Activated naive CD8-positive, alpha-beta T cell treated with anti-CD3 and anti-CD28 coated beads, Interleukin-2, amount 10 ng/mL, durations not matched to agents 7 days and 5 days (primary cell): Measurements from ENCODE around the gene KDM4C. TPM values are rescaled to one million over a fixed set of nuclear protein-coding genes. Genes with fewer than 3 reads are reported as not detected.
A peak's percentile ranks its signal among the peaks of the same experiment; 100 is the strongest.
"Not testable (repeated sequence)": the region's sequence is repeated elsewhere in the genome, so short reads cannot be mapped to it uniquely, and the experiment has no call there.

Experiments used
- ATAC-seq: fragments of 150-1000 bp; cut with Tn5 transposase; one replicate; pipeline ENCODE4 v1.10.0; 2021; ENCODE audit warnings: low read depth, moderate library complexity
- POLR2A ChIA-PET: fragments of 350-600 bp; sonication (Branson Sonifier 250); formaldehyde crosslinking; loops from one replicate; lab custom pipeline; 2021; ENCODE audit warnings: antibody characterized with exemption; lab: Charles Lee
- DNase-seq: peaks from one replicate; pipeline ENCODE4 v3.0.0; 2021
- H3K27ac Mint-ChIP-seq: one replicate; pipeline ENCODE4 v1.8.0; 2022; ENCODE audit warnings: mild to moderate bottlenecking, mixed read lengths
- H3K27me3 Mint-ChIP-seq: one replicate; pipeline ENCODE4 v1.8.0; 2022; ENCODE audit warnings: mild to moderate bottlenecking, moderate library complexity, mixed read lengths
- H3K36me3 Mint-ChIP-seq: one replicate; pipeline ENCODE4 v1.8.0; 2021; ENCODE audit warnings: mild to moderate bottlenecking, mixed read lengths
- H3K4me1 Mint-ChIP-seq: one replicate; pipeline ENCODE4 v1.8.0; 2021; ENCODE audit warnings: mixed read lengths
- H3K4me3 Mint-ChIP-seq: one replicate; pipeline ENCODE4 v1.8.0; 2022; ENCODE audit warnings: mild to moderate bottlenecking, moderate library complexity, mixed read lengths
- H3K9me3 Mint-ChIP-seq: one replicate; pipeline ENCODE4 v1.8.0; 2021; ENCODE audit warnings: mixed read lengths
- total RNA-seq, 2 experiments: library from RNA; stranded (reverse); gene quantifications; one replicate each; pipeline ENCODE4 v1.2.3, GENCODE V29; 2021

The KDM4C gene
- total RNA-seq, 2 experiments from 2014 or later = 75.2 to 77.1 TPM

GRCh38 chr9:6766606-6767005 is 8.8 kb downstream of the KDM4C start:
- DNase-seq (no peak), ATAC-seq (no peak)
- POLR2A ChIA-PET = no interaction called here
- Mint-ChIP-seq H3K9me3 (peaks cover 6% of the 10 kb centered on the region), H3K27me3 (no peaks in the 10 kb centered on the region), H3K27ac (no peak overlapping the region), H3K36me3 (peaks cover 18% of the 10 kb centered on the region), H3K4me1 (peaks cover 32% of the 10 kb centered on the region), H3K4me3 (no peak overlapping the region)

- not testable (repeated sequence) for H3K27me3 Mint-ChIP-seq, DNase-seq, ATAC-seq, H3K9me3 Mint-ChIP-seq, H3K27ac Mint-ChIP-seq, H3K4me3 Mint-ChIP-seq, H3K36me3 Mint-ChIP-seq
- POLR2A ChIA-PET = interaction anchor here (0.9 kb wide), 1 partner anchor 12 kb away, joined by 3 read pairs; no protein-coding TSS in a partner anchor
- H3K4me1 Mint-ChIP-seq = peaks cover 24% of the 10 kb centered on the region
Observed at GRCh38 chr9:6768587-6768986, 10.8 kb downstream of the KDM4C start.

DNA sequence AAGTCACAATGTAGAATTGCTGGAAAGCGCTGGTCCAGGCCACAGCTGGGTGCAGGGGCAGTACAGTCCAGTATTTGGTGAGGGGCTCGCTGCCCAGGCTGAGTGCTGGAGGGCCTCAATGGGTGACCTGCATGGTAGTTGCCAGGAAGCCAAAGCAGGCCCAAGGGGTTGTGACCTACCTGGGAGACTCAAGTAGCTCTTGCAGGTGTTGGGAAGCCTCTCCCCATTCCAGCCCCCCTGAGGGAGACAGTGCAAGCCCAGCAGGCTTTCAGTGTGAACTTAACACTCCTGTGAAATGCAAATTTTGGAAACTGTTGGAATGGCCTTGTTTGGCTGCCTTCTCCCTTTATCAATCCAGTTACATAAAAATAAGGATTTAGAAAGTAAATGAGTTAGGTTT is 13.9 kb downstream of the KDM4C start:
- peaks cover 1% of the 10 kb centered on the region for H3K9me3 Mint-ChIP-seq
- no peaks in the 10 kb centered on the region for H3K27me3 Mint-ChIP-seq
- POLR2A ChIA-PET = no interaction called here
- ATAC-seq (no peak), DNase-seq (no peak)
- no peak overlapping the region for H3K27ac Mint-ChIP-seq
- H3K36me3 Mint-ChIP-seq = peaks cover 8% of the 10 kb centered on the region
- no peak overlapping the region for H3K4me3 Mint-ChIP-seq
- H3K4me1 Mint-ChIP-seq = peaks cover 7% of the 10 kb centered on the region

DNA sequence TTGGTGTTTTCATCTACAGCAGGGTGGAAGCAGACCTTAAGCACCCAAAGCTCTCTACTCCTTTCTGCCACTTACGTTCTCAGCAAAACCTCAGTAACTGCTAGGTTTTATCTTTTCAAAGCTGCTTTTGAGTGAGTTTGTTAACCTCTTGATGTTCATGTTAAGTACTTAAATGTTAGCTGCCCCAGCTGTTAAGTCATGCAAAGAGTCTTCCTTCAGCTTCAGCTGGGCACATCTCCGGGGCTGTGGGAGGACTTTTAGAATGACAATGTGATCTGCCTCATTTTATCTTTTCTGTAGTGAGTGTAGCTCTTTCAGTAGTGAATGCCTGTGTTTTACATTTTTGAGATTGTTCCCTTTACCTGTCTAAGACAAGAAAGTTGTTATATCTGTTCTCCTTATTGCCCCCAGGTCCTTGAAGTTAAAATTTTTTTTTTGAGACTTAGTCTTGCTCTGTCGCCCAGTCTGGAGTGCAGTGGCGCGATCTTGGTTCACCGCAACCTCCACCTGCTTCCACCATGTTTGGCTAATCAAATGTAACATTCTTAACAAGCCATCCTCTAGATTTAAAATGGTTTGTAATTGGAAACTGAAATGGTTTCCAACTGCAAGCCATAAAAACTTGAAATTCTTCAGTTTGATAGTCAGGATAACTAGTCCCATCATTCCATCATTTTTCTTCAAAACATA is 19.6 kb downstream of the KDM4C start:
- H3K4me1 Mint-ChIP-seq = peaks cover 22% of the 10 kb centered on the region

DNA sequence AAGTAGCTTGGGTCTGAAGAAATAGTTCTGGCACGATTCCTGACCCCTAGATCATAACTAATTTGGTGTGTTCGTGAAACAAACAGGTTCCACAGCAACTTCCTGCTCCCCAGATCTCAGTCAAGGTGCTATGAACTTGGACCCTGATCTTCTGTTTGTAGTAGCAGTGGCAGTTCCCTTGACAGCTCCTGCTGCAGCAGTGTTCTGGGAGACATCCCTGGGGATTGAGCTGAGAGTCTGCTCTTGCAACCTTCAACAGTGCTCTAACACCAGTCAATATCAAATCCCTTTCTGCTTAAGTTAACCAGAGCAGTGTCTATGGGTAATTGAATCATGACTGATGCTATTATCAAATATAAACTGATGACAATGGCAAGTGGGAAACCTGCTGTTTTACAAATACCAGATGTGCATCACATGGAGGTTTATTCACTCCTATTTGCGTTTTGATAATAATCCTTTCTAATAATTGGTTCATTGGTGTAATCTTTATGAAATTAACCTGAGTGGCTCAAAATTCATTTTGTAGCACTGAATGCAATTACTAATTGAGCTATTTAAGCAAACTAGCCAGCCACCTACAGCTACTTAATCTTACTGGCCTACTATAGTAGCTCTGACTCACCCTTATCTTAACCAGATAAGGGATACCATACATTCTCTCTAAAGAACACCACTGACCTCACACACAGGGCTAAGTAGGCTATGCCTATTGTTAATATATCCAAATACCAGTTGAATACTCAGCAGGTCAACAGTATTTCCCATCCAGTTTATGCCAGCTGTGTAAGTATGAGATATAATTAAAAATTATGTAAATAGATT is 21.9 kb downstream of the KDM4C start:
- POLR2A ChIA-PET = no interaction called here
- no peak overlapping the region for H3K4me3 Mint-ChIP-seq
- H3K4me1 Mint-ChIP-seq = peaks cover 39% of the 10 kb centered on the region
- H3K27me3 Mint-ChIP-seq = no peaks in the 10 kb centered on the region
- ATAC-seq (no peak), DNase-seq (no peak)
- H3K9me3 Mint-ChIP-seq = peaks cover 1% of the 10 kb centered on the region
- H3K27ac Mint-ChIP-seq = no peak overlapping the region
- peaks cover 19% of the 10 kb centered on the region for H3K36me3 Mint-ChIP-seq

More for the DNA sequence above, 19.6 kb downstream of the KDM4C start:
- POLR2A ChIA-PET = interaction anchor here (0.6 to 1.5 kb wide), 3 partner anchors 19 to 365 kb away, joined by 4 to 8 read pairs (median 6); partner anchors contain the start of gene KDM4C
- H3K27me3 Mint-ChIP-seq = no peaks in the 10 kb centered on the region
- DNase-seq (no peak), ATAC-seq (peak; percentile 33)
- H3K27ac Mint-ChIP-seq = peak overlapping the region; percentile 49
- H3K9me3 Mint-ChIP-seq = peaks cover 1% of the 10 kb centered on the region
- H3K4me3 Mint-ChIP-seq = peak overlapping the region; percentile 33
- H3K36me3 Mint-ChIP-seq = peaks cover 20% of the 10 kb centered on the region

DNA sequence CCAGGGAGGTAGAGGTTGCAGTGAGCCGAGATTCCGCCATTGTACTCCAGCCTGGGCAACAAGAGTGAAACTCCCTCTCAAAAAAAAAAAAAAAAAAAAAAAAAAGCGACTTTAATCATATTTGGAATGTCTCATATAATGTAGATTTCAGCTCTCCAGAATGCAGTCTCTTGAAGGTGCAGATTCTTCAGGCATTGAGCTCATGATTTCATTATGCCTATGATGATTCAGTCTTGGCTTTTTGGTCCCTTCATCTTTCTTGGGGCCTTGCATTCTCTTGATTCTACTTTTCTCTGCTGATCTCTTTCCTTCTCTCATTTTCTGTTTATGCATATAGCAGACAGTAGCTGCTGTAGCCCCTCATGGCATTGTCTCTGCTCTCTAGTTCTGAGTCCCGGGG is 22.9 kb downstream of the KDM4C start:
- Mint-ChIP-seq H3K27me3 (no peaks in the 10 kb centered on the region), H3K4me3 (no peak overlapping the region), H3K4me1 (peaks cover 36% of the 10 kb centered on the region), H3K36me3 (peaks cover 13% of the 10 kb centered on the region), H3K9me3 (no peaks in the 10 kb centered on the region), H3K27ac (no peak overlapping the region)
- POLR2A ChIA-PET = no interaction called here
- no peak for DNase-seq
- ATAC-seq = no peak

- H3K36me3 Mint-ChIP-seq = peaks cover 13% of the 10 kb centered on the region
- no peaks in the 10 kb centered on the region for H3K9me3 Mint-ChIP-seq
- POLR2A ChIA-PET = no interaction called here
- DNase-seq (no peak), ATAC-seq (no peak)
- peaks cover 38% of the 10 kb centered on the region for H3K4me1 Mint-ChIP-seq
- H3K27me3 Mint-ChIP-seq = no peaks in the 10 kb centered on the region
- H3K27ac Mint-ChIP-seq = no peak overlapping the region
- H3K4me3 Mint-ChIP-seq = no peak overlapping the region
Observed at GRCh38 chr9:6781476-6781875, 23.7 kb downstream of the KDM4C start.

- POLR2A ChIA-PET = interaction anchor here (0.8 to 1.7 kb wide), 2 partner anchors 24 to 25 kb away, joined by 3 to 12 read pairs; partner anchors contain the start of gene KDM4C
Observed at GRCh38 chr9:6782345-6782744, 24.6 kb downstream of the KDM4C start.

DNA sequence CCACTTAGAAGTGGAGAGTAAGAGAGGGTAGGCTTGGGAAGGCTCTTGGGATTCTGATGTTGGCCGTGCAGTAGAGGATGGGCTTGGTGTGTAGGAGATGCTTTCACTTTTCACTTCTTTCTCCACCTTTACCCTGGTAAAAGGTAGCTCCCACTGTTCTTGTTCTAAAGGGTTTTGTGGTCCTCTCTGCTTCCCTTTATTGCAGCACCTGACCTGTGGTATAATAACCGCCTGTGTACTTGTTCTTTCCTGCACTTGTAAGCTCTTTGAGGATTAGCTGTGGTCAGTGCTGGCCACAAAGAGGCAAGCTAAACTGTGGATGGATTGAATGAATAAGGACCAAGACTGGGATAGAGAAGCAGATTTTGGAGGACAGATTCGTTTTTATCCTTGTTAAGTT is 25.2 kb downstream of the KDM4C start:
- Mint-ChIP-seq H3K9me3 (no peaks in the 10 kb centered on the region), H3K4me1 (peaks cover 28% of the 10 kb centered on the region), H3K36me3 (peaks cover 11% of the 10 kb centered on the region), H3K27ac (no peak overlapping the region), H3K4me3 (peak overlapping the region; percentile 51), H3K27me3 (no peaks in the 10 kb centered on the region)
- ATAC-seq (peak; percentile 67), DNase-seq (no peak)
- POLR2A ChIA-PET = interaction anchor here (0.8 to 1.7 kb wide), 2 partner anchors 24 to 26 kb away, joined by 3 to 12 read pairs; partner anchors contain the start of gene KDM4C

More at GRCh38 chr9:6782345-6782744, 24.6 kb downstream of the KDM4C start:
- Mint-ChIP-seq H3K4me3 (peak overlapping the region; percentile 51), H3K4me1 (peaks cover 33% of the 10 kb centered on the region), H3K27me3 (no peaks in the 10 kb centered on the region), H3K27ac (no peak overlapping the region), H3K36me3 (peaks cover 13% of the 10 kb centered on the region), H3K9me3 (no peaks in the 10 kb centered on the region)
- ATAC-seq = no peak
- DNase-seq = no peak

GRCh38 chr9:6783753-6784152 is 26.0 kb downstream of the KDM4C start:
- DNase-seq = no peak
- Mint-ChIP-seq H3K36me3 (peaks cover 14% of the 10 kb centered on the region), H3K9me3 (peaks cover under 1% of the 10 kb centered on the region), H3K4me3 (peak overlapping the region; percentile 51), H3K27me3 (no peaks in the 10 kb centered on the region), H3K27ac (peak overlapping the region; percentile 35), H3K4me1 (peaks cover 30% of the 10 kb centered on the region)
- POLR2A ChIA-PET = interaction anchor here (1.7 kb wide), 1 partner anchor 27 kb away, joined by 12 read pairs; the partner anchor contains the start of gene KDM4C
- ATAC-seq = no peak

DNA sequence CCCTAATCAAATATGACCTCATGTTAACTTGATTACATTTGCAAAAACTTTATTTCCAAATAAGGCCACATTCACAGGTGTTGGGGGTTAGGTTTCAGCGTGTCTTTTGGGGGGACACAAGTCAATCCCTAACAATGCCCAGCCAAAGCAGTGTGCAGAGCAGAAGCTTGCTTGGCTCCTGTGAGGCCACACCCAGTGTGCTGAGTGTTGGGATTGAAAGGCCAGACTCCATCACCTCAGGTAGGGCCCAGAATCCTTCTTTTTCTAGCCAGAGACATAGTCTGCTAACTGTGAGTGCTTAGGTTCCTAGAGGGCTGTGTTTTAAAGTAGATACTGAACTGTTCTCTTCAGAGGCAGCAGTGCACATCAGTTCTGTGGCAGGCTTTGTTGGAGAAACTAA is 27.9 kb downstream of the KDM4C start:
- DNase-seq (no peak), ATAC-seq (no peak)
- POLR2A ChIA-PET = no interaction called here
- H3K4me1 Mint-ChIP-seq = peaks cover 28% of the 10 kb centered on the region
- no peak overlapping the region for H3K4me3 Mint-ChIP-seq
- peaks cover 1% of the 10 kb centered on the region for H3K9me3 Mint-ChIP-seq
- no peaks in the 10 kb centered on the region for H3K27me3 Mint-ChIP-seq
- H3K27ac Mint-ChIP-seq = no peak overlapping the region
- H3K36me3 Mint-ChIP-seq = peaks cover 11% of the 10 kb centered on the region

DNA sequence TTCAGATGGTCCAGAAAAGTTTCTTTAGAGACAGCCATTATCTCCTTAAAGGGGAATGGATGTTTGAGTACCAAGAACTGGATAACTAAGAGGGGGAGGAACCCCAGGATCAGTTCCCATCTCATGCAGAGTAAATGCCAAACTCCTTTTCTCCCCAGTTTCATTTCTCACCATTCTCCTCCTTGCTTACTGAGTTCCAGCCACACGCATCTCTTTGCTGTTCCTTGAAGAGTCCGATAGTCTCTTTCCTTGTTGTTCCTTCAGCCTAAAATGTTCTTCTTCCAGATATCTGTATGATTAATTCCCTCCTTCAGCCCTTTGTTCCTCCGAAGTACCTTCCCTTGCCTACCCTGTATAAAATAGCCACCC is 30.0 kb downstream of the KDM4C start:
- Mint-ChIP-seq H3K9me3 (peaks cover 1% of the 10 kb centered on the region), H3K27me3 (no peaks in the 10 kb centered on the region), H3K27ac (no peak overlapping the region), H3K36me3 (peaks cover 10% of the 10 kb centered on the region), H3K4me1 (peaks cover 19% of the 10 kb centered on the region), H3K4me3 (no peak overlapping the region)
- POLR2A ChIA-PET = no interaction called here
- no peak for ATAC-seq
- no peak for DNase-seq

GRCh38 chr9:6788162-6789016 is 30.6 kb downstream of the KDM4C start:
- no peaks in the 10 kb centered on the region for H3K27me3 Mint-ChIP-seq
- DNase-seq = no peak
- ATAC-seq = no peak
- H3K4me3 Mint-ChIP-seq = no peak overlapping the region
- H3K27ac Mint-ChIP-seq = no peak overlapping the region
- peaks cover 13% of the 10 kb centered on the region for H3K4me1 Mint-ChIP-seq
- peaks cover 15% of the 10 kb centered on the region for H3K36me3 Mint-ChIP-seq
- H3K9me3 Mint-ChIP-seq = peaks cover 1% of the 10 kb centered on the region
- POLR2A ChIA-PET = no interaction called here
